ENCODE results near the gene TAB2.
"Not testable (repeated sequence)": the region's sequence is repeated elsewhere in the genome, so short reads cannot be mapped to it uniquely, and the experiment has no call there.

TAB2 gene

GRCh38 chr6:149423964-149424440 lies 106.5 kb downstream of the TAB2 start:
- DNase-seq = no peak

- DNase-seq = no peak
Observed at GRCh38 chr6:149425224-149425623, 107.7 kb downstream of the TAB2 start.

GRCh38 chr6:149425754-149426153 lies 108.2 kb downstream of the TAB2 start:
- no peak for DNase-seq

GRCh38 chr6:149428606-149429005 lies 111.1 kb downstream of the TAB2 start:
- DNase-seq = no peak

GRCh38 chr6:149429427-149430360 lies 112.2 kb downstream of the TAB2 start:
- DNase-seq = no peak

GRCh38 chr6:149431905-149432775 lies 114.6 kb downstream of the TAB2 start:
- peak; percentile 81 for DNase-seq

GRCh38 chr6:149433405-149433804 lies 115.9 kb downstream of the TAB2 start:
- DNase-seq = no peak

GRCh38 chr6:149433881-149434280 lies 116.4 kb downstream of the TAB2 start:
- no peak for DNase-seq

GRCh38 chr6:149435919-149436586 lies 118.5 kb downstream of the TAB2 start:
- DNase-seq = no peak

GRCh38 chr6:149436647-149437046 lies 119.1 kb downstream of the TAB2 start:
- no peak for DNase-seq

- no peak for DNase-seq
Observed at GRCh38 chr6:149437212-149437611, 119.7 kb downstream of the TAB2 start.

GRCh38 chr6:149438855-149439254 lies 121.3 kb downstream of the TAB2 start:
- DNase-seq = no peak

GRCh38 chr6:149439626-149440025 lies 122.1 kb downstream of the TAB2 start:
- DNase-seq = no peak

- DNase-seq = no peak
Observed at GRCh38 chr6:149440735-149441671, 123.5 kb downstream of the TAB2 start.

- DNase-seq = no peak
Observed at GRCh38 chr6:149441740-149442139, 124.2 kb downstream of the TAB2 start.

- DNase-seq = no peak
Observed at GRCh38 chr6:149443411-149444181, 126.1 kb downstream of the TAB2 start.

GRCh38 chr6:149444360-149445094 lies 127.0 kb downstream of the TAB2 start:
- not testable (repeated sequence) for DNase-seq

GRCh38 chr6:149445095-149445466 lies 127.6 kb downstream of the TAB2 start:
- DNase-seq = no peak

GRCh38 chr6:149445573-149445972 lies 128.1 kb downstream of the TAB2 start:
- no peak for DNase-seq

- DNase-seq = no peak
Observed at GRCh38 chr6:149446791-149447376, 129.4 kb downstream of the TAB2 start.
